OCI-LY1 (cell line): ENCODE measurements around the gene CPAMD8.

ENCODE experiments used
- H2AFZ ChIP-seq: fragments of 200-600 bp; sonication (generic), shearing (Covaris generic); 2 replicates; pipeline ENCODE4 v1.6.0; 2014; ENCODE audit warnings: antibody characterized with exemption, mild to moderate bottlenecking, low read length
- H3F3A ChIP-seq: fragments of 200-600 bp; sonication (generic), shearing (Covaris generic); 2 replicates; pipeline ENCODE4 v1.6.0; 2014; ENCODE audit warnings: mild to moderate bottlenecking, antibody characterized with exemption, low read length, moderate library complexity; ENCODE audit not compliant: insufficient read depth
- H3K27ac ChIP-seq: fragments of 200-600 bp; sonication (generic); 2 replicates; pipeline ENCODE4 v1.5.1; 2014; ENCODE audit warnings: low read length, mixed run types, mild to moderate bottlenecking, low read depth; ENCODE audit not compliant: poor library complexity, severe bottlenecking
- H3K27me3 ChIP-seq: fragments of 200-600 bp; sonication (generic); 2 replicates; pipeline ENCODE4 v1.6.0; 2014; ENCODE audit warnings: antibody characterized with exemption, mild to moderate bottlenecking, low read length, moderate library complexity; ENCODE audit not compliant: insufficient read depth
- H3K36me3 ChIP-seq: fragments of 200-600 bp; sonication (generic); 2 replicates; pipeline ENCODE4 v1.6.1; 2014; ENCODE audit warnings: mild to moderate bottlenecking, antibody characterized with exemption, low read length, moderate library complexity, mixed read lengths; ENCODE audit not compliant: insufficient read depth
- H3K4me1 ChIP-seq: fragments of 200-600 bp; sonication (generic); 2 replicates; pipeline ENCODE4 v1.5.1; 2014; ENCODE audit warnings: mild to moderate bottlenecking, low read length, moderate library complexity; ENCODE audit not compliant: insufficient read depth, severe bottlenecking
- H3K4me2 ChIP-seq: fragments of 200-600 bp; sonication (generic), shearing (Covaris generic); 2 replicates; pipeline ENCODE4 v1.6.1; 2014; ENCODE audit warnings: low read length
- H3K4me3 ChIP-seq: fragments of 200-600 bp; sonication (generic); 2 replicates; pipeline ENCODE4 v1.5.1; 2014; ENCODE audit warnings: low read length, low read depth, mild to moderate bottlenecking, mixed read lengths; ENCODE audit not compliant: poor library complexity, severe bottlenecking
- H3K79me2 ChIP-seq: fragments of 200-600 bp; shearing (Covaris generic); 2 replicates; pipeline ENCODE4 v1.6.1; 2016; ENCODE audit warnings: mixed run types, low read length, mixed read lengths; ENCODE audit not compliant: insufficient read depth
- H3K9ac ChIP-seq: fragments of 200-600 bp; sonication (generic), shearing (Covaris generic); 2 replicates; pipeline ENCODE4 v1.6.1; 2014; ENCODE audit warnings: mild to moderate bottlenecking, low read length, mixed read lengths
- H3K9me2 ChIP-seq: fragments of 200-600 bp; sonication (generic), shearing (Covaris generic); 2 replicates; pipeline ENCODE4 v1.6.1; 2014; ENCODE audit warnings: low read depth, mild to moderate bottlenecking, low read length, mixed read lengths
- H3K9me3 ChIP-seq: fragments of 200-600 bp; shearing (Covaris generic); 2 replicates; pipeline ENCODE4 v1.6.1; 2014; ENCODE audit warnings: low read length, mixed read lengths
- H4K20me1 ChIP-seq: fragments of 200-600 bp; sonication (generic), shearing (Covaris generic); 2 replicates; pipeline ENCODE4 v1.6.0; 2016; ENCODE audit warnings: mild to moderate bottlenecking, low read length; ENCODE audit not compliant: insufficient read depth
- CTCF ChIP-seq: fragments of 200-600 bp; sonication (generic), shearing (Covaris generic); IDR thresholded peaks from 2 replicates; pipeline ENCODE4 v1.5.1; 2017; ENCODE audit warnings: mild to moderate bottlenecking, antibody characterized with exemption, low read length, moderate library complexity, mixed read lengths
- EZH2 ChIP-seq: fragments of 200-600 bp; sonication (generic), shearing (Covaris generic); IDR thresholded peaks from 2 replicates; pipeline ENCODE4 v1.8.0; 2017; ENCODE audit warnings: borderline replicate concordance, mixed run types, mild to moderate bottlenecking, antibody characterized with exemption, low read length, moderate library complexity, mixed read lengths

The CPAMD8 gene

DNA sequence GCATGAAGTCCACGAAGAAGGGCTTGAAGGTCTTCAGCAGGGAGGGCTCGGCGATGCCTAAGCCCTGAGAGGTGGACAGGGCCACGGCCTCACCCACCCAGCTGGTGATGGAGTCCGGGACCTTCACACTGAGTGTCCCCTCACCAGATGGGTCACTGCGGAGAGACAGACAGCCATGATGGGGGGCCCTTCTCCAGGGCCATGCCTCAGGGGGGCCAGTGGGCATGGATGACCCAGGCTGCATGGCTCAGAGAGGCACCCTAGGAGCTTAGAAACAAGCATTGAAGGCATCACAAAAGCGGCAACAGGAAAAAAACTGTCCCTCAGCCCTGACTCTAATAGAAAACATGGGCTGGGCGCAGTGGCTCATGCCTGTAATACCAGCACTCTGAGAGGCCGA lies 74.6 kb downstream of the CPAMD8 start:
- no peaks in the 10 kb centered on the region for H3F3A ChIP-seq
- no peak overlapping the region for H3K4me3 ChIP-seq
- H3K9ac ChIP-seq, result no peak overlapping the region
- H3K36me3 ChIP-seq, result no peaks in the 10 kb centered on the region
- H3K9me3 ChIP-seq, result no peaks in the 10 kb centered on the region
- H3K4me1 ChIP-seq, result no peaks in the 10 kb centered on the region
- no peak overlapping the region for H3K4me2 ChIP-seq
- no peak overlapping the region for H2AFZ ChIP-seq
- H3K9me2 ChIP-seq, result no peaks in the 10 kb centered on the region
- no peaks in the 10 kb centered on the region for H4K20me1 ChIP-seq
- no peaks in the 10 kb centered on the region for H3K79me2 ChIP-seq
- no peaks in the 10 kb centered on the region; the same call in 1 of the 2 replicates for H3K27me3 ChIP-seq
- H3K27ac ChIP-seq, result no peak overlapping the region
- no peak for TF ChIP-seq EZH2
- TF ChIP-seq CTCF, result no peak

DNA sequence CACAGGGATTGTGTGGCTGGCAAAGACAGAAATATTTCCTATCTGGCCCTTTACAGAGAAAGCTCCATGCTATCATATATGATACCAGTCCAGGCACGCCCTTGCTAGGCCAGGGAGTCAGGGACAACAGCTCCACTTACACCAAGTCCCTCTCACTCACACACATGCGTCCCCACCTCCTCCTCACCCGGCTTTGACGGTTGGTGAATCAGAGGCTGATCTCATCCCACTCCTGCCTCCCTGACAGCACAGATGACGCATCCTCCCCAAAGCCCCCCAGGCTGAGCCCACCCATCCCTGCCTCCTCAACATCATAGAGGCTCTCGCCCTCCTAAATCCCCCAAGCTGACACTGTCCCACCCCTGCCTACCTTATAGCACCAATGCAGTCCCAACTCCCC lies 75.1 kb downstream of the CPAMD8 start:
- no peak overlapping the region for H3K9ac ChIP-seq
- H3K79me2 ChIP-seq, result no peaks in the 10 kb centered on the region
- no peak overlapping the region for H2AFZ ChIP-seq
- no peaks in the 10 kb centered on the region for H3K4me1 ChIP-seq
- H3K27ac ChIP-seq, result no peak overlapping the region
- no peaks in the 10 kb centered on the region for H3F3A ChIP-seq
- no peaks in the 10 kb centered on the region for H3K9me2 ChIP-seq
- H3K9me3 ChIP-seq, result no peaks in the 10 kb centered on the region
- H3K4me2 ChIP-seq, result no peak overlapping the region
- H4K20me1 ChIP-seq, result no peaks in the 10 kb centered on the region
- H3K27me3 ChIP-seq, result no peaks in the 10 kb centered on the region; the same call in 1 of the 2 replicates
- H3K36me3 ChIP-seq, result no peaks in the 10 kb centered on the region
- TF ChIP-seq EZH2 (no peak), CTCF (no peak)
- no peak overlapping the region for H3K4me3 ChIP-seq

DNA sequence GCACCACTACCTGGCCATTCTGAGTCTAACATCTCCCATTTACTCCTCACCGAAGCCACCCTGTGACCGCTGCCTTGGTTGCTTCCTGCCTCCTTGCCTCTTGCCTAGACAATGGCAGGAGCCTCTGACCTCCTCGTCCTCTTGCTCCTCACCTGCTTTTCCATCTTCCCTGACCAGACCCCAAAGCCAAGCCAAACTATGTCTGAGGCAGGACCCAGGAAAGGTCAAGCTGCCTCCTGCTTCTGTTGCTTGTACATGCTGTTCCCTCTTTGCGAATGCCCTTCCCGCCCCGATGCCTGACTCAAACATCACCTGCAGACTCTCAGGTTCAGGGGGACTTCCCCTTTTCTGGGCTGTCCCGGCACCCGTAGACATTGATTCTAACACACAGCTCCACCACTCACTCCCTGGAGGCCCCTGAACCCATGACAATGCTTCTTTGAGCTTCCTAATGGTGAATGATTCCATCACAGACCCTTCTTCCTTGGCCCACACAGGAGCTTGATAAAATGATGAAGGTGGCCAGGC lies 77.0 kb downstream of the CPAMD8 start:
- Histone ChIP-seq H3K36me3 (no peaks in the 10 kb centered on the region), H3K27ac (no peak overlapping the region), H3K79me2 (no peaks in the 10 kb centered on the region), H3K4me1 (no peaks in the 10 kb centered on the region), H4K20me1 (no peaks in the 10 kb centered on the region), H3K9me3 (no peaks in the 10 kb centered on the region), H3F3A (no peaks in the 10 kb centered on the region), H3K9me2 (no peaks in the 10 kb centered on the region), H3K9ac (no peak overlapping the region), H3K27me3 (no peaks in the 10 kb centered on the region; the same call in 1 of the 2 replicates), H3K4me2 (no peak overlapping the region), H3K4me3 (no peak overlapping the region), H2AFZ (no peak overlapping the region)
- no peak for TF ChIP-seq CTCF
- TF ChIP-seq EZH2, result no peak
